HG02943 (cell line): ENCODE data around the gene SEMA4C.
"Not testable (repeated sequence)": the region's sequence is repeated elsewhere in the genome, so short reads cannot be mapped to it uniquely, and the experiment has no call there.

ENCODE experiments used
- ATAC-seq: cut with Tn5 transposase; IDR thresholded peaks from one replicate; pipeline ENCODE4 v1.9.1; 2021; ENCODE audit warnings: mild to moderate bottlenecking, low read depth, moderate library complexity; ENCODE audit not compliant: unreplicated experiment

Gene SEMA4C

GRCh38 chr2:96866986-96867755, 2.7 kb downstream of the SEMA4C start:
- no peak for ATAC-seq

GRCh38 chr2:96866586-96866985, 3.3 kb downstream of the SEMA4C start:
- no peak for ATAC-seq

DNA sequence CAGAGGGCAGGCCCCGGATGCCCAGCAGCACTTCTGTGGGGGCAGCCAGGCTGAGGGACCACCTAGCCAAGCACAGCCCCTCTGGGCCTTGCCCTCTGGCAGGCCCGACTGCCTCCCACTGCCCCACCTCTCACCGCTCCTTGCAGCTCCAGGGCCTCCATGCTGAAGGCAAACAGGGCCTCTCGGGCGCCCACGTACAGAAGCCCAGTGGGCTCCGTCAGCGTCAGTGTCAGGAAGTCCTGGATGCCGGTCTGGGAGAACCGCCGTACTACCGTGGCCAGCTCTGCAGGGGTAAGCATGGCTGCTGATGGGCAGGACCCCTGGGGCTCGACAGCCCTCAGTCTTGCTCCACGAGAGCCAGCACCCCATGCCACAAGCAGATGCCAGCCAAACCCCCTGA, 3.7 kb downstream of the SEMA4C start:
- no peak for ATAC-seq

- ATAC-seq, result no peak
Observed at GRCh38 chr2:96865654-96866053, 4.2 kb downstream of the SEMA4C start.

DNA sequence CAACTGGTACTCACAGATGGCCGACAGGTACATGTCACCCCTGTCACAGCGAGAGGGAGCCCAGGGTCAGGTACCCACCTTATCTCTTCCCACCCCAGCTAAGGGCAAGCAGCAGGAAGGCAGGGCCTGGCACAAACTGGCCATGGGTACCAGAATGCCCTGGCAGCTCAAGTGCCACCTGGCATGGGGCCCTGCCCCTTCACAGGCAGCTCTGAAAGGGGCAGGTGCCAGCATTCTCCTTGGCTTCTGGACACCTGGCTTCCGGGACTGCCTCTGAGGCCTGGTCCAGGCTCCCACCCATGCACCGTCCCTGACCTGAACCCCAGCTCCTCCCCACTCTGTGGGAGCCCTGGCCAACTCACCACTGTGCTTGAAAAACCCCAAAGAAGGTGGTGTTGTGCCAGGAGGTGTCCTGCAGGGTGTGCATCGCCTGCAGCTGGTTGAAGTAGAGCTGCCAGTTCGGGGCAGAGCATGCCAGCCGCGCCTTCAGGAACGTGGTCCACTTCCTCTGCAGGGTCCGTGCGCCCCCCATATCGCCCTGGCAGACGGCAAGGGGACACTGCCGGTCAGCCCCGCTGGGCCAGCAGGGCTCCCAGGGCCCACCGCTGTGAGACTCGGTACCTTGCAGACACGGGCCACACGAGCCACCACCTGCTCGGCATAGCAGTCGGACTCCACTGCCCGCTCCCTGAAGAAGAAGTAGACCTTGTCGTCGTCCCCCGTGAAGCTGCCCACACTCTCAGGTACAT, 5.4 kb downstream of the SEMA4C start:
- no peak for ATAC-seq

DNA sequence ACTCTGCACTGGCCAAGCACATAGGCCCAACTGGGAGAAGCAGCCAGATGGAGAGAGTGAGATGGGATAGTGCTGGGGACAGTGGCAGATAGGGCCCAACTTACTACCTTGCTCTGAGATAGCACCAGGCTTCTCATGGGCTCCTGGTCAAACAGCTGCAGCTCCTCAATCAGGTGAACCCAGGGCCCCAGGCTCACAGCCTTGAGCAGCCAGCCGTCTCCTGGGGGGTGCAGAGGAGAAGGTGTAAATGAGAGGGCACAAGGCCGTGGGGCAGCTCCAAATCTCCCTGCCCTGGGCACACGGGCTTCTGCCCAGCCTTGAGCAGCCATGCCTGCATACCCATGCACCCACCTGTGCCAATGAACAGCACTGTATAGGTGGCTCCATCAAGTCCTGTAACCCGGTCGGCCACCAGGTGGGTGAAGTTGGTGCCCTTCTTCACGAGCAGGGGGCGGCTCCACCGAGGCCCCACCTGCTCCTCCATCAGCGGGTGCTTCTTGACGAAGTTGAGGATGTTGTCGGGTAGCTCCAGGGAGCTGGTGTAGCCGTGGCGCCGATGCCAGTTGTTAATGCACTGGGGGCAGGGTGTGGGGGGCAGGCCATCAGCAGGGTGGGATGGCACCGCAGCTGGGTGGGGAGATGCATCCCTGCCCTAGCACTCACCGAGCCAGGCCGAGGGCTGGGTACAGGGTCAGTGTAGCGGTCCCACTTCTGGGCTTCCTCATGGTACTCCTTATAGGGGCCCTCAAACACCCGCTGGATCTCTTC, 6.1 kb downstream of the SEMA4C start:
- ATAC-seq, result no peak

DNA sequence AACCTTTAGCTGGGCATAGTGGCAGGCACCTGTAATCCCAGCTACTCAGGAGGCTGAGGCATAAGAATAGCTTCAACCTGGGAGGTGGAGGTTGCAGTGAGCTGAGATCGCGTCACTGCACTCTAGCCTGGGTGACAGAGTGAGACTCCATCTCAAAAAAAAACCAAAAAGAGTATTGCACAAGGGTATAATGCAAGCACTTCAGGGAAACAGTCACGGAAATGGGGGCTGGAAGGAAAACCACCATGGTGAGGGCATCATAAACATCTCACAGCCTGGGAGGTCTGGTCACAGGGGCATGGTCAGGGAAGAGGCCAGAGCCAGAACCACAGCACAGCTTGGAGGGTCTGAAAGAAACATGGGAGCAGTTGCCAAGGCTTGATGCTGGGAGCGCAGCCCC, 6.8 kb downstream of the SEMA4C start:
- not testable (repeated sequence) for ATAC-seq

DNA sequence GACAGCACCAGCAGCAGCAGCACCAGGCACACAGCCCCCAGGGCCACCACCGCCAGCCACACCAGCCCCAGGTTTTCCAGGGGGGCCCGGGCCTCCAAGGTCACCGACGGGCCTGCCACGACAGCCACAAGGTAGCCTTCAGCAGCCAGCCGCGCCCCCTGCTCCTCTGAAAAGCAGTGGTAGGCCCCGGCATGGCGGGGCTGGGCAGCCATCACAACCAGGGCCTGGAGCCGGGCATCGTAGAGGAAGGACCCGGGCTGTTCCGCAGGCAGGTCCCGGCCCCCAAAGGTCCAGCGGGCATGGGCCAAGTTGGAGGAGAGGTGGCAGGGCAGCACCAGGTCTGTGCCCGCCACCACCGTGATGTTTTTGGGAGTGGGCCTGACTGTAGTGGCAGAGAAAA, 8.8 kb downstream of the SEMA4C start:
- ATAC-seq, result no peak

DNA sequence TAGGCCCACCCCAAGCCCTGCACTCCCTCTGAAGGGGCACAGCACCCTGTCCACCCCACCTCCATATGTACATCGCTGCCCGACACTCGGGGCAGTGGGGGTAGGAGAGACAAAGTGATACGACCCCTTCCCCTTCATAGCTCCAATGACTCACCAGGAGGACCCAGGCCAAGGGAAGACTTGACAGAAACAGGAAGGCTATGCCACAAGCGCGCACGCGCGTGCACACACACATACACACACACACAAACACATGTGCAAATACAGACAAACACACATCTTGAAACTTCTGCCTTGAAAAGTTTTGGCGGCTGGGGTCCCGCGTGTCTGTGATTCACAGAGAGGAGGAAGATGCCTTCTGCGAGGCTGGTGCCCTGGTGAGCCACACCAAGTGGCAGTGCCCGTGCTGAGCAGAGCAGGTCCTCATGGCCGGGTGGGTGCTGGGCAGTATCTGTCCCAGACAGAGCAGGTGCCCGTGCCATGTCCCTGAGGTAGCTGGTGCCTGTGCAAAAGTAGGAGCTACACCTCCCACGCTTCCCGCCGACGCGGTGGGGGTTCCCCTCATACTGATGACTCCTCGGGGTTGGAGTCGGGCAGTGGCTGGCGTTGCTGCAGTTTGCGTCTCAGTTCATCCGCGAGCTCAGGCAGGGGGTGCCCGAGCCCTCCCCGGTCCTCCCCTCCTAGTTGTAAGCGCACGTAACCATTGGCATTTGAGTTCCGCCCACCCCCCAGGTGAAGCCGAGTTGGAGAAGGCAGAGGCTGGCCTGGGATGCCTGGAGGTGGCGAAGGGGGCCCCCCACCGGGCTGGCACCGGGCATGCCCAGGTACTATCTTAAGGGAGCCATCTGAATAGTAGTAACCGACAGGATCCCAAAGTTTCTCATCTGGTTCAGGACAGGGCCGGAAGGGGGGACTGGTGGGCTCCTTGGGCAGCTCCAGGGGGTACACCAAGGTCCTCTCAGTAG, 9.5 kb downstream of the SEMA4C start:
- no peak for ATAC-seq

DNA sequence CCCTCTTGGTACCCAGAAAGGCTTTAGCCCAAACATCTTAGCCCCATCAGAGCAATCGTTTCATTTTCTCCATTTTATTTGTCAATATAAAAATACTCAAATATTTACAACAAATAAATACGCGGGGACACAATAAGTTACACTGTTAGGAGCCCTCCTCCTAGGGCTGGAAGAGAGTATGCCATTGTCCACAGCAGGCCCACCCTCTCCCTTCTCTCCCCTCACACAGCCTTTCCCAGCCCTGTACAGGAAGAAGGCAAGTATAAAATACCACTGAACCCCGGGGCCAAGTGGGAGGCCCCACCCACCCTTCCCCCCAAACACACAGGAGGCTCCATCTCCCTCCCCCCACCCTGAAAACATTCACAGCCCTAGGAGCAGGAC, 10.2 kb downstream of the SEMA4C start:
- ATAC-seq, result no peak

GRCh38 chr2:96859099-96859649, 10.7 kb downstream of the SEMA4C start:
- no peak for ATAC-seq

- peak; percentile 92 for ATAC-seq
Observed at GRCh38 chr2:96857667-96858372, 12.1 kb downstream of the SEMA4C start, which contains the start of gene ANKRD39. Gene ANKRD39 (minus strand): TSS chr2:96858016. CDS start chr2:96857987, 29 bp downstream.

GRCh38 chr2:96856776-96857666, 12.9 kb downstream of the SEMA4C start:
- ATAC-seq, result peak; percentile 22

DNA sequence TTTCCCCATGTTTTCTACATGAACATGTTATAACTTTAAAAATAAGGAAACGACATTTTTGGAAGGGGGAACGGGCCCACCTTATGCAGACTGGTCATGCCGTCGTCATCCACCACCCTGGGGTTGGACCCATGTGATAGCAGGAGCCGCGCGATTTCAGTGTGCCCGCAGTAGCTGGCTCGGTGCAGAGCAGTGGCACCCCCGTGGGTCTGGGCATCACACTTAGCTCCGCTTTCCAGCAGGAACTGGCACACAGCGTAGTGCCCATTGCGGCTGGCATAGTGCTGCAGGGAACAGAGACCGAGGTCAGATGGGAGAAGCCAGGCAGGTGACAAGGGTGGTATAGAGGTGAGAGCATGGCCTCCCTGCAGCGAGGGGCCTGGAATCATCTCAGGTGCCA, 16.6 kb downstream of the SEMA4C start:
- ATAC-seq, result no peak

DNA sequence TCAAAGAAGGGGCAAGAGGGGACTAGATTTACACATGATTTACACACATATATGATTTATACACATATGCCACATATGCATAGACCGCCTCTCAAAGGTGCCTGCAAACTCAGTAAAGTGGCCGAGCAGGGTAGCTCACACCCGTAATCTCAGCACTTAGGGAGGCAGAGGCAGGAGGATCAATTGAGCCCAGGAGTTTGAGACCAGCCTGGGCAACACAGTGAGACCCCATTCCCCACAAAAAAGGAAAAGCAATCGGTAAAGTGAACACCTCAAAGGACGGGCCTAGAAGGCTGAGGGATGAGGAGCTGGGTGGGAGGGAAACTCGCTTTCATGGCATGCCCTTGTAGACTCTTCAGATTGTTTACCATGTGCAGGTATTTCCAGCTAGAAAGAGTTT, 17.2 kb downstream of the SEMA4C start:
- no peak for ATAC-seq

- no peak for ATAC-seq
Observed at GRCh38 chr2:96848264-96848663, 21.6 kb downstream of the SEMA4C start.

DNA sequence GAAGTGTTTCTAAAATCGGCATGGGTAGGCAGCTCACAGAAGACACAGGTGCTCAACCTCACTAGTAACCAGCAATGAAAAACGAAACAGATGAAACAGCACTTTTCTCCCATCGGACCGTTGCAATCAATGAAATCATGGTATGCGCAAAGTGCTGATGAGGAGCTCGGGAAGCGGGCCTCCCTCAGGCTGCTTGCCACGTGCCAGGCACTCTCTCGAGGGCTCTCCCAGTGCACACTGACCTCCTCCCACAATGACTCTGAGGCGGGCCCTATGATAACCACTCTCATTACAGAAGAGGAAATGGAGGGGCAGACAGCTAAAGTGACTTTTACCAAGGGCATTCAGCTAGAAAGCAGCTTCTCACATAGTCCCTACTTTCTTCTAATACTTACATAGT, 22.3 kb downstream of the SEMA4C start:
- ATAC-seq, result no peak

DNA sequence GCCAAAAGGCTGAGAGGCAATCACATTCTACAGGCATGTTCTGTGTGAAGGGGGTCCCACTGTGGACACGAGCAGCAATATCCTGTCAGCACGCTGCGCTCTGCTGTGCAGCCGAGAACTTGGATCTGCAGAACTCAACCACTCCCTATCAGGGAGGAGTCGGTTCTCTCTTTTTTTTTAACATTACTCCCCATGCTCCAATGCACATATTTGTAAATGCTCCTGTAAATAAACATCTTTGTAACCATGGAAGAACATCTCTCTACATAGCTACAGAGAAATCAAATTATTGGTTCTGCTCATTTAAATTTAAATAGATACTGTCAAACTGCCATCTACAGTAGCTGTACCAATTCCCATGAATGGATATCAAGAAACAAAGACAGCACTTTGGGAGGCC, 23.1 kb downstream of the SEMA4C start:
- no peak for ATAC-seq
